Measurements from ENCODE around the gene TCEA3.

TCEA3 gene

DNA sequence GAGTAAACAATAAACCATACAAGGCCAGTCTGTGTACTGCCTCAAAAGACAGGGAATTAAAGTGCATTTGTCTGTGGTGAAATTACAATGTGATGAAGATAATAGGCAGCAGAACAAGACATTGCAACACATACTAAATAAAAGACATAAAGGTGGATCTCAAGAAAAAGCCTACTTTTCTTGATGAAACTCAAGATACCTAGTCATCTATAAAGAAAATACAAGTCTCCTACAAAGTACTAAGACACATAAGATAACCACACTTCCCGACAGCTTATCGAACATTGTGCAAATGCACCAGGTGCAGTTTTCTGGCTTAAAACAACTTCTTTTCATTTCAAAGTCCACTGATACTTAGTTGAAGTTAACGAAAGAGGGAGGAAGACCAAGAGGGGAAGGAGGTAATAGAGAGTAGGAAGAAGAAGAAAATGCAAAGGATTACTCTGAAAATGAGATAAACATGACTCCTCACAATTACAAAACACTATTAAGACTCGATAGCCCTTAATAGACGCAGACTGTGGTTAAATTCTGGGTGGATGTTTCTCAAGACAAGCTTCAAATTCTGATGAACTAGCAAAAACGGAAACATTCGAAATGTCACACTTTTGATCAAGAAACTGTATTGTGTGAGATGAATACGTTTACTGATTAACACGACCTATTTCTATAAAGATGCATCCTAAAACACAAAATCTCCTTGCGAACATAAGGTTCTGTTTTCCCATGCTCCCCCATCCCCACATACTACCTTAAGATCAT lies 82.4 kb downstream of the TCEA3 start:
- in situ Hi-C loops (cut with HindIII; ENCODE audit: low pct_unique_long_range_greater_than_20kb, low sequenced_read_pairs), result no loop called here
- no peak for TF ChIP-seq JUND (IDR thresholded peaks at IDR 0.05; ENCODE audit: low read depth)
- no peak for DNase-seq (ENCODE audit: low read depth in 1 of 2, low spot score in 1 of 2)

DNA sequence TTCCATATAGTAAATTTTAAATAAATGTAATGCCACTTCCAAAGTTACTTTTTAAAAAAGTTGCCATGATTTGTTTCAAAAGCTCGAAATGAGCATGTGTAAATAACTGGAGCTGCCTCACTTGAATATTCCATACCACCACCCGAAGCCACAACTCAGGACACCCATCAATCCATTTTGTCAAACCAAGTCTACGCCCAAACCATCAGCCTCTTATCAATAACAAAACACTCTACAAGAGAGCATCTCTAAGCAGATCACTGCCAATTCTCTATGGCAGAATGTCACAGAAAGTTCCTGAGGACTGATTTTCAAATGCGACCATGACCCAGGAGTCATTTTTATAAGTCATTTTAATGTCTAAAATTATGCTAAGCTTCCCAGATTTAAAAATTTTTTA lies 84.9 kb downstream of the TCEA3 start:
- no peak for DNase-seq (ENCODE audit: low read depth in 1 of 2, low spot score in 1 of 2)
- no peak for TF ChIP-seq JUND (IDR thresholded peaks at IDR 0.05; ENCODE audit: low read depth)
- in situ Hi-C loops (cut with HindIII; ENCODE audit: low pct_unique_long_range_greater_than_20kb, low sequenced_read_pairs), result no loop called here

DNA sequence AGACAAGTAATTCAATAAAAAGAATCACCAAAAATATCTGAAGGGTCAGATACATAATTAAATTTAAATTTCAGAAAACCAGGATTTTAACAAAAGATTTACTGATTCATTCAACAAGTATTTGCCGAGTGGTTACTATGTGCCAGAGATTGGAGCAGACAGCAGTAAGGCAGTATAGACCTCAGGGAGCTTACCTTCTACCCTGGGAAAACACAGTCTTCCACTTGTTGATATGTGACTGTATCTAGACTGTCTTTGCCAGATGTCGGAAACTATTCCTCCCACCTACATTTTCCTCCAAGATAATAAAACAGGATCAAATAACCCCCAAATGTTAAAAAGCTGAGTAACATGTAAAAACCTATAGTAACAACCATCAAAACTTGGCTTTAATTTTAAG lies 86.7 kb downstream of the TCEA3 start:
- in situ Hi-C loops (cut with HindIII; ENCODE audit: low pct_unique_long_range_greater_than_20kb, low sequenced_read_pairs), result no loop called here
- TF ChIP-seq JUND (IDR thresholded peaks at IDR 0.05; ENCODE audit: low read depth), result no peak
- no peak for DNase-seq (ENCODE audit: low read depth in 1 of 2, low spot score in 1 of 2)

DNA sequence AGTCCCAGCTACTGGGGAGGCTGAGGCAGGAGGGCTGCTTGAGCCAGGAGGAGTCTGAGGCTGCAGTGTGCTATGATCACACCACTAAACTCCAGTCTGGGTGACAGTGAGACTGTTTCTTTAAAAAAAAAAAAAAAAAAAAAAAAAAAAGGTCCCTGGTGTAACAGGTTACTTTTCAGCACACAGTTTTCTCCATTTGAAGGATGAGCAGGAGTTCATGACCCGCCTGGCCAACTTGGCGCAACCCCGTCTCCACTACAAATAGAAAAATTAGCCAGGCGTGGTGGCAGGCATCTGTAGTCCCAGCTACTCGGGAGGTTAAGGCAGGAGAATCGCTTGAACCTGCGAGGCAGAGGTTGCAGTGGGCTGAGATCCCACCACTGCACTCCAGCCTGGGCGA lies 92.8 kb downstream of the TCEA3 start:
- TF ChIP-seq JUND (IDR thresholded peaks at IDR 0.05; ENCODE audit: low read depth), result no peak
- DNase-seq (ENCODE audit: low read depth in 1 of 2, low spot score in 1 of 2), result no peak
- in situ Hi-C loops (cut with HindIII; ENCODE audit: low pct_unique_long_range_greater_than_20kb, low sequenced_read_pairs), result no loop called here

Data from T47D (cell line).